Panc1 (cell line): ENCODE results near the gene GADD45A. TPM values are rescaled to one million over a fixed set of nuclear protein-coding genes. Genes with fewer than 3 reads are reported as not detected.

Source experiments
- ATAC-seq: fragments of 200-7000 bp; cut with Tn5 transposase; 2 replicates; pipeline ENCODE4 v1.9.1; 2020; ENCODE audit warnings: mild to moderate bottlenecking, moderate library complexity
- BruUV-seq: library from RNA; stranded (reverse); fragments of 400-500 nt; replicated peaks from 2 replicates; lab custom pipeline; 2021; lab: Mats Ljungman, UMichigan
- CTCF ChIA-PET: fragments of 300-600 bp; sonication (Branson Sonifier 250); formaldehyde crosslinking; loops from one replicate; lab custom pipeline; 2022; ENCODE audit warnings: antibody characterized with exemption; lab: Charles Lee
- POLR2A ChIA-PET: fragments of 300-600 bp; sonication (Branson Sonifier 250); formaldehyde crosslinking; loops from one replicate; lab custom pipeline; 2022; ENCODE audit warnings: antibody characterized with exemption; lab: Charles Lee
- DNase-seq: peaks from one replicate; pipeline ENCODE4 v3.0.0-alpha.2; 2010; ENCODE audit warnings: low read depth, low spot score
- H3K27ac ChIP-seq: 2 replicates; pipeline ENCODE4 v1.5.1; 2011; ENCODE audit warnings: mild to moderate bottlenecking, low read length, inconsistent platforms
- H3K27me3 ChIP-seq: fragments of 200-500 bp; sonication (Bioruptor generic); 2 replicates; pipeline ENCODE4 v1.6.0; 2014; ENCODE audit warnings: low read length, inconsistent platforms; ENCODE audit not compliant: control insufficient read depth, insufficient read depth
- H3K36me3 ChIP-seq: fragments of 200-500 bp; sonication (Bioruptor generic); 2 replicates; pipeline ENCODE4 v1.5.1; 2014; ENCODE audit warnings: inconsistent platforms, mild to moderate bottlenecking, low read length, moderate library complexity; ENCODE audit not compliant: control insufficient read depth, insufficient read depth
- H3K4me1 ChIP-seq: 2 replicates; pipeline ENCODE4 v1.5.1; 2011; ENCODE audit warnings: inconsistent platforms, mild to moderate bottlenecking, low read length, moderate library complexity; ENCODE audit not compliant: control insufficient read depth, insufficient read depth
- H3K4me3 ChIP-seq, 2 experiments: 2 replicates each; pipeline ENCODE4 v1.5.1; 2011 to 2012; ENCODE audit warnings: low read depth in 2 of 2, low read length in 2 of 2, mild to moderate bottlenecking in 2 of 2, inconsistent platforms in 1 of 2, moderate library complexity in 1 of 2
- H3K9me3 ChIP-seq: fragments of 200-500 bp; sonication (Bioruptor generic); 2 replicates; pipeline ENCODE4 v1.5.1; 2014; ENCODE audit warnings: low read depth, mild to moderate bottlenecking, inconsistent platforms, low read length, moderate library complexity; ENCODE audit not compliant: control insufficient read depth, insufficient read depth
- CTCF ChIP-seq: fragments of 450-650 bp; IDR thresholded peaks from 2 replicates; pipeline ENCODE4 v1.5.1; 2017; ENCODE audit warnings: mild to moderate bottlenecking
- POLR2AphosphoS5 ChIP-seq: IDR thresholded peaks from 2 replicates; pipeline ENCODE4 v1.6.1; 2012; ENCODE audit warnings: mild to moderate bottlenecking, low read depth, low read length, moderate library complexity
- REST ChIP-seq, 2 experiments: IDR thresholded peaks; 2 replicates each; pipeline ENCODE4 v1.6.1; 2011 to 2012; ENCODE audit warnings: low read depth in 2 of 2, control low read depth in 1 of 2, low read length in 1 of 2, mild to moderate bottlenecking in 1 of 2, moderate library complexity in 1 of 2; ENCODE audit not compliant: insufficient read depth in 1 of 2
- SIN3A ChIP-seq: IDR thresholded peaks from 2 replicates; pipeline ENCODE4 v1.6.1; 2012; ENCODE audit warnings: low read depth, mild to moderate bottlenecking, low read length, moderate library complexity, borderline replicate concordance; ENCODE audit not compliant: insufficient read depth
- TCF7L2 ChIP-seq: IDR thresholded peaks from 2 replicates; pipeline ENCODE4 v1.6.1; 2011; ENCODE audit warnings: mild to moderate bottlenecking, low read depth, low read length, inconsistent platforms
- in situ Hi-C: cut with HindIII; loops from 2 replicates; pipeline ENCODE4 v1.10.0; 2016; ENCODE audit warnings: low sequenced_read_pairs, low pct_unique_long_range_greater_than_20kb
- intact Hi-C: fragments of 100-400 bp; cut with micrococcal nuclease; formaldehyde crosslinking; loops from one replicate; pipeline ENCODE4 v1.10.0; 2022; ENCODE audit not compliant: unreplicated experiment
- total RNA-seq: library from RNA; stranded (reverse); gene quantifications from one replicate; pipeline ENCODE4 v1.2.1, GENCODE V29; 2021; ENCODE audit not compliant: unreplicated experiment

The GADD45A gene
- total RNA-seq, 1 experiment from 2014 or later, result 106 TPM

- H3K36me3 ChIP-seq, result peaks cover 21% of the 10 kb centered on the region
- ATAC-seq (peak; percentile 26), DNase-seq (peak; percentile 93)
- H3K27me3 ChIP-seq, result no peaks in the 10 kb centered on the region
- H3K9me3 ChIP-seq, result no peaks in the 10 kb centered on the region
- BruUV-seq, result no TSS peak
- peak overlapping the region; percentile 84 to 95 for H3K4me3 ChIP-seq
- intact Hi-C loops, result loop anchor here (5.0 to 10.0 kb wide), 2 partner anchors 61 to 152 kb away; no protein-coding TSS in a partner anchor
- CTCF ChIA-PET, result interaction anchor here (2.3 kb wide), 1 partner anchor 74 kb away, joined by 6 read pairs; no protein-coding TSS in a partner anchor
- H3K4me1 ChIP-seq, result peaks cover 46% of the 10 kb centered on the region
- H3K27ac ChIP-seq, result peak overlapping the region; percentile 92
- POLR2A ChIA-PET, result interaction anchor here (0.6 kb wide), 1 partner anchor 65 kb away, joined by 3 read pairs; no protein-coding TSS in a partner anchor
- in situ Hi-C loops, result no loop called here
- TF ChIP-seq SIN3A, result no peak
- no peak; the same call in 1 of the 2 replicates for TF ChIP-seq POLR2AphosphoS5
- TF ChIP-seq REST (IDR thresholded peaks at IDR 0.05; ENCODE audit: insufficient read depth in 1 of 2, low read depth in 2 of 2, low read length in 1 of 2), result no peak
- TF ChIP-seq CTCF, result no peak
- no peak for TF ChIP-seq TCF7L2
Measured at GRCh38 chr1:67686267-67687197, 1.5 kb downstream of the GADD45A start.

GRCh38 chr1:67687198-67687545 is 2.2 kb downstream of the GADD45A start:
- Histone ChIP-seq H3K27ac (peak overlapping the region; percentile 92), H3K9me3 (no peaks in the 10 kb centered on the region), H3K4me3 (peak overlapping the region; percentile 84 to 95), H3K4me1 (peaks cover 46% of the 10 kb centered on the region), H3K27me3 (no peaks in the 10 kb centered on the region), H3K36me3 (peaks cover 21% of the 10 kb centered on the region)
- BruUV-seq, result no TSS peak
- DNase-seq (no peak), ATAC-seq (no peak)
- CTCF ChIA-PET, result interaction anchor here (2.3 kb wide), 1 partner anchor 73 kb away, joined by 6 read pairs; no protein-coding TSS in a partner anchor
- intact Hi-C loops (loop anchor here (5.0 to 10.0 kb wide), 2 partner anchors 60 to 152 kb away; no protein-coding TSS in a partner anchor), in situ Hi-C loops (no loop called here)
- POLR2A ChIA-PET, result no interaction called here
- TF ChIP-seq CTCF (no peak), TCF7L2 (no peak), POLR2AphosphoS5 (no peak), SIN3A (no peak), REST (IDR thresholded peaks at IDR 0.05; ENCODE audit: insufficient read depth in 1 of 2, low read depth in 2 of 2, low read length in 1 of 2) (no peak)
